ENCODE results near the gene SSNA1.
"Not testable (repeated sequence)": the region's sequence is repeated elsewhere in the genome, so short reads cannot be mapped to it uniquely, and the experiment has no call there.

Gene SSNA1

GRCh38 chr9:137230705-137231371, 42.4 kb downstream of the SSNA1 start, which contains the start of gene SLC34A3:
Gene SLC34A3 (plus strand): TSS chr9:137230901. CDS start chr9:137231703, 802 bp downstream.
- Mint-ChIP-seq H3K36me3 (no peaks in the 10 kb centered on the region), H3K27me3 (peaks cover 2% of the 10 kb centered on the region), H3K27ac (no peak within 1 kb of the TSS)

GRCh38 chr9:137231372-137232039, 43.0 kb downstream of the SSNA1 start:
- Mint-ChIP-seq H3K4me1 (ENCODE audit: low read depth) (peaks cover 3% of the 10 kb centered on the region), H3K4me3 (no peak overlapping the region), H3K27me3 (peaks cover 2% of the 10 kb centered on the region), H3K27ac (no peak overlapping the region), H3K9me3 (ENCODE audit: low read depth) (no peaks in the 10 kb centered on the region), H3K36me3 (no peaks in the 10 kb centered on the region)

More at GRCh38 chr9:137230705-137231371, 42.4 kb downstream of the SSNA1 start, which contains the start of gene SLC34A3:
- H3K9me3 Mint-ChIP-seq (ENCODE audit: low read depth): no peaks in the 10 kb centered on the region
- H3K4me3 Mint-ChIP-seq: no peak within 1 kb of the TSS
- peaks cover 3% of the 10 kb centered on the region for H3K4me1 Mint-ChIP-seq (ENCODE audit: low read depth)

GRCh38 chr9:137232101-137232500, 43.6 kb downstream of the SSNA1 start:
- Mint-ChIP-seq H3K27ac (no peak overlapping the region), H3K4me1 (ENCODE audit: low read depth) (peaks cover 5% of the 10 kb centered on the region), H3K36me3 (no peaks in the 10 kb centered on the region), H3K27me3 (peaks cover 2% of the 10 kb centered on the region), H3K4me3 (no peak overlapping the region), H3K9me3 (ENCODE audit: low read depth) (no peaks in the 10 kb centered on the region)

GRCh38 chr9:137232510-137232909, 44.0 kb downstream of the SSNA1 start:
- H3K9me3 Mint-ChIP-seq (ENCODE audit: low read depth): no peaks in the 10 kb centered on the region
- peaks cover 4% of the 10 kb centered on the region for H3K4me1 Mint-ChIP-seq (ENCODE audit: low read depth)
- no peak overlapping the region for H3K4me3 Mint-ChIP-seq
- H3K27me3 Mint-ChIP-seq: peaks cover 2% of the 10 kb centered on the region
- H3K27ac Mint-ChIP-seq: no peak overlapping the region
- no peaks in the 10 kb centered on the region for H3K36me3 Mint-ChIP-seq

GRCh38 chr9:137233143-137233980, 44.9 kb downstream of the SSNA1 start:
- Mint-ChIP-seq H3K27ac (no peak overlapping the region), H3K9me3 (ENCODE audit: low read depth) (no peaks in the 10 kb centered on the region), H3K36me3 (no peaks in the 10 kb centered on the region), H3K4me3 (no peak overlapping the region), H3K27me3 (no peaks in the 10 kb centered on the region), H3K4me1 (ENCODE audit: low read depth) (peaks cover 2% of the 10 kb centered on the region)

- H3K4me1 Mint-ChIP-seq (ENCODE audit: low read depth): peaks cover 8% of the 10 kb centered on the region
These were observed 45.7 kb downstream of the SSNA1 start for GRCh38 chr9:137234055-137234697.

GRCh38 chr9:137234758-137235423, 46.4 kb downstream of the SSNA1 start:
- H3K36me3 Mint-ChIP-seq: no peaks in the 10 kb centered on the region
- H3K27me3 Mint-ChIP-seq: no peaks in the 10 kb centered on the region
- H3K27ac Mint-ChIP-seq: no peak overlapping the region
- H3K4me1 Mint-ChIP-seq (ENCODE audit: low read depth): peaks cover 8% of the 10 kb centered on the region
- no peaks in the 10 kb centered on the region for H3K9me3 Mint-ChIP-seq (ENCODE audit: low read depth)
- no peak overlapping the region for H3K4me3 Mint-ChIP-seq

More at GRCh38 chr9:137234055-137234697, 45.7 kb downstream of the SSNA1 start:
- Mint-ChIP-seq H3K27ac (no peak overlapping the region), H3K27me3 (no peaks in the 10 kb centered on the region), H3K4me3 (no peak overlapping the region), H3K9me3 (ENCODE audit: low read depth) (no peaks in the 10 kb centered on the region), H3K36me3 (no peaks in the 10 kb centered on the region)

- Mint-ChIP-seq H3K9me3 (ENCODE audit: low read depth) (no peaks in the 10 kb centered on the region), H3K27ac (no peak overlapping the region), H3K27me3 (no peaks in the 10 kb centered on the region), H3K4me3 (no peak overlapping the region), H3K4me1 (ENCODE audit: low read depth) (peaks cover 8% of the 10 kb centered on the region), H3K36me3 (no peaks in the 10 kb centered on the region)
These were observed 47.2 kb downstream of the SSNA1 start for GRCh38 chr9:137235424-137236237.

GRCh38 chr9:137236238-137236935, 47.9 kb downstream of the SSNA1 start:
- Mint-ChIP-seq H3K4me3 (no peak overlapping the region), H3K27ac (no peak overlapping the region), H3K4me1 (ENCODE audit: low read depth) (peaks cover 10% of the 10 kb centered on the region), H3K27me3 (no peaks in the 10 kb centered on the region), H3K36me3 (no peaks in the 10 kb centered on the region), H3K9me3 (ENCODE audit: low read depth) (no peaks in the 10 kb centered on the region)

GRCh38 chr9:137236936-137237421, 48.5 kb downstream of the SSNA1 start:
- Mint-ChIP-seq H3K4me3 (no peak overlapping the region), H3K9me3 (ENCODE audit: low read depth) (no peaks in the 10 kb centered on the region), H3K4me1 (ENCODE audit: low read depth) (peaks cover 10% of the 10 kb centered on the region), H3K36me3 (no peaks in the 10 kb centered on the region), H3K27ac (no peak overlapping the region), H3K27me3 (no peaks in the 10 kb centered on the region)

GRCh38 chr9:137237759-137238726, 49.6 kb downstream of the SSNA1 start:
- Mint-ChIP-seq H3K36me3 (peaks cover 4% of the 10 kb centered on the region), H3K4me3 (no peak overlapping the region), H3K27ac (no peak overlapping the region), H3K9me3 (ENCODE audit: low read depth) (no peaks in the 10 kb centered on the region), H3K4me1 (ENCODE audit: low read depth) (peaks cover 20% of the 10 kb centered on the region), H3K27me3 (no peaks in the 10 kb centered on the region)

- not testable (repeated sequence) for H3K27me3 Mint-ChIP-seq; H3K36me3 Mint-ChIP-seq; H3K9me3 Mint-ChIP-seq (ENCODE audit: low read depth)
- Mint-ChIP-seq H3K4me1 (ENCODE audit: low read depth) (peaks cover 20% of the 10 kb centered on the region), H3K4me3 (peak overlapping the region; percentile 80), H3K27ac (peak overlapping the region; percentile 54)
These were observed 51.2 kb downstream of the SSNA1 start for GRCh38 chr9:137239541-137240200.
